ENCODE data around the gene UPF1.

Gene UPF1

GRCh38 chr19:18849838-18850400 lies 18.2 kb downstream of the UPF1 start:
- TF ChIP-seq CTCF (IDR thresholded peaks at IDR 0.05; ENCODE audit: low read depth, low read length, missing control alignments) = no peak
- no peak for DNase-seq (ENCODE audit: low read depth)
- in situ Hi-C loops (cut with HindIII; ENCODE audit: low sequenced_read_pairs) = loop anchor here (25.0 kb wide), 2 partner anchors 263 to 363 kb away; partner anchors contain the start of gene REX1BD
- no peak overlapping the region for H3K4me3 ChIP-seq (ENCODE audit: low read depth, low read length)

GRCh38 chr19:18850471-18851375 lies 19.0 kb downstream of the UPF1 start:
- H3K4me3 ChIP-seq (ENCODE audit: low read depth, low read length) = no peak overlapping the region
- in situ Hi-C loops (cut with HindIII; ENCODE audit: low sequenced_read_pairs) = loop anchor here (25.0 kb wide), 1 partner anchor 363 kb away; no protein-coding TSS in a partner anchor
- DNase-seq (ENCODE audit: low read depth) = no peak
- no peak for TF ChIP-seq CTCF (IDR thresholded peaks at IDR 0.05; ENCODE audit: low read depth, low read length, missing control alignments)

- no peak overlapping the region for H3K4me3 ChIP-seq (ENCODE audit: low read depth, low read length)
- DNase-seq (ENCODE audit: low read depth) = no peak
- no peak for TF ChIP-seq CTCF (IDR thresholded peaks at IDR 0.05; ENCODE audit: low read depth, low read length, missing control alignments)
- in situ Hi-C loops (cut with HindIII; ENCODE audit: low sequenced_read_pairs) = loop anchor here (25.0 kb wide), 1 partner anchor 364 kb away; no protein-coding TSS in a partner anchor
These were observed 20.0 kb downstream of the UPF1 start for GRCh38 chr19:18851673-18852325.

GRCh38 chr19:18852648-18853047 lies 20.9 kb downstream of the UPF1 start:
- DNase-seq (ENCODE audit: low read depth) = no peak
- TF ChIP-seq CTCF (IDR thresholded peaks at IDR 0.05; ENCODE audit: low read depth, low read length, missing control alignments) = no peak
- H3K4me3 ChIP-seq (ENCODE audit: low read depth, low read length) = no peak overlapping the region
- in situ Hi-C loops (cut with HindIII; ENCODE audit: low sequenced_read_pairs) = loop anchor here (25.0 kb wide), 1 partner anchor 365 kb away; no protein-coding TSS in a partner anchor

GRCh38 chr19:18853755-18854427 lies 22.1 kb downstream of the UPF1 start:
- TF ChIP-seq CTCF (IDR thresholded peaks at IDR 0.05; ENCODE audit: low read depth, low read length, missing control alignments) = no peak
- no peak for DNase-seq (ENCODE audit: low read depth)
- in situ Hi-C loops (cut with HindIII; ENCODE audit: low sequenced_read_pairs) = loop anchor here (25.0 kb wide), 1 partner anchor 367 kb away; no protein-coding TSS in a partner anchor
- H3K4me3 ChIP-seq (ENCODE audit: low read depth, low read length) = no peak overlapping the region

- TF ChIP-seq CTCF (IDR thresholded peaks at IDR 0.05; ENCODE audit: low read depth, low read length, missing control alignments) = no peak
- no peak overlapping the region for H3K4me3 ChIP-seq (ENCODE audit: low read depth, low read length)
- in situ Hi-C loops (cut with HindIII; ENCODE audit: low sequenced_read_pairs) = loop anchor here (25.0 kb wide), 1 partner anchor 368 kb away; no protein-coding TSS in a partner anchor
- no peak for DNase-seq (ENCODE audit: low read depth)
These were observed 23.2 kb downstream of the UPF1 start for GRCh38 chr19:18854982-18855381.
